GM12874 (cell line): ENCODE measurements around the gene TMBIM6.

Experiments
- TF ChIP-seq, protein P1 (sequence below): IDR thresholded peaks from 2 replicates; pipeline ENCODE4 v1.5.1; 2011; ENCODE audit warnings: low read depth, mild to moderate bottlenecking, control low read depth, low read length, moderate library complexity; ENCODE audit not compliant: insufficient read depth

The TMBIM6 gene

DNA sequence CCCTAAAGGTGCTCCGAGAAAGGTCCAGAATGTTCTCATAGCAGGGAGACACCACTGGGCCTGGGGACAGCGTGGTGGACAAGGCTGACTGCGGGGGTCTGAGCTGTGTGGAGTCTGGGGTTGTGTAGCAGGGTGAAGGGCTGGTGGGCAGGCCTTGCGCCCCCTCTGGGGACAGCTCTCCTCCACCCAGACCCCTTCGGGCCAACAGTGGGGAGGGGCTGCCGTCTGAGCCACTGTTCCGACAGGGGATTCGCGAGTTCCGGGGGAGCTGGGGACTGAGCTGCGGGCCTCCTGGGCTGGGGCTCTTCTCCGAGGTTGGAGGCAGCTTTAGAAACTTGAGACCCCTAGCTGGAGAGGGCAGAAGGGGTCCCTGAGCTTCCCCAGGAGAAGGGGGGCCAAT is 54.8 kb downstream of the TMBIM6 start:
- TF ChIP-seq, protein P1, sequence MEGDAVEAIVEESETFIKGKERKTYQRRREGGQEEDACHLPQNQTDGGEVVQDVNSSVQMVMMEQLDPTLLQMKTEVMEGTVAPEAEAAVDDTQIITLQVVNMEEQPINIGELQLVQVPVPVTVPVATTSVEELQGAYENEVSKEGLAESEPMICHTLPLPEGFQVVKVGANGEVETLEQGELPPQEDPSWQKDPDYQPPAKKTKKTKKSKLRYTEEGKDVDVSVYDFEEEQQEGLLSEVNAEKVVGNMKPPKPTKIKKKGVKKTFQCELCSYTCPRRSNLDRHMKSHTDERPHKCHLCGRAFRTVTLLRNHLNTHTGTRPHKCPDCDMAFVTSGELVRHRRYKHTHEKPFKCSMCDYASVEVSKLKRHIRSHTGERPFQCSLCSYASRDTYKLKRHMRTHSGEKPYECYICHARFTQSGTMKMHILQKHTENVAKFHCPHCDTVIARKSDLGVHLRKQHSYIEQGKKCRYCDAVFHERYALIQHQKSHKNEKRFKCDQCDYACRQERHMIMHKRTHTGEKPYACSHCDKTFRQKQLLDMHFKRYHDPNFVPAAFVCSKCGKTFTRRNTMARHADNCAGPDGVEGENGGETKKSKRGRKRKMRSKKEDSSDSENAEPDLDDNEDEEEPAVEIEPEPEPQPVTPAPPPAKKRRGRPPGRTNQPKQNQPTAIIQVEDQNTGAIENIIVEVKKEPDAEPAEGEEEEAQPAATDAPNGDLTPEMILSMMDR: no peak

DNA sequence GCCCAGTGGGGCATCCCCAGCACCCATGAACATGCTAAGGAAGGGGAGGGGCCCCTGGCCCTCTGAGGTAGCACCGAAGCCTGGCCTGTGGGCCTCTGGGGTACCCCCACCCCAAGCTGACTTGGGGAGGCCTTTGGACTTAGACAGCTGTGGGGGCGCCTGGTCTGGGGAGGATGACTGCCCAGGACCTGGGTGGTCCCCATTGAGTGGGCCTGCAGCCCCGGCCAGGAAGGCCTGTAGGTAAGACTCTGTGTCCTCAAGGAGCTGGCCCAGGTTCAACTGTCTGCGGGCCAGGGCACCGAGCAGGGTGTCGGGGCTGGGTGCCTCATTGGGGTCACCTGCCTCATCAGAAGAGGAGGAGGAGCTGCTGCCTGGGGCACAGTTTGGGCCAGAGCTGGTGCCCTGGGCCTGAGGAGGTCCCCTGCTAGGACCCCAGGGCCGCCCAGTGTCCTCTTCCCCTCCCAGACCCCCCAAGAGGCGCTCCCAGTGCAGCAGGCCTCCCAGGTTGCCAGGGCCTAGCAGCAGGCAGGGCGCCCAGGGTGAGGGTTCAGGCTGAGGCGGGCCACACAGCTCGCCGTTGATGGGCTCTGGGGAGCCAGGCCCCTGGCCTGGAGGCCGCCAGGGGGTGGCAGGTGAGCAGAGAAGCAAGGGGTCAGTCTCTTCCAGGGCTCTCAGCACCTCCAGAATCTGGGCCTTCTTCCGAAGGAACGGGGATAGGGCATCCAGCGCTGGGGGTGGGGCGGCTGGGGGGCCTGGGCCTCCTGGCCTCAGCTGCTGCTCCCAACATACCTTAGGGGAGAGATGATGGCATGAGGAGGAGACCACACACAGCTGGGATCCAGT is 55.5 kb downstream of the TMBIM6 start:
- TF ChIP-seq, protein P1: no peak

DNA sequence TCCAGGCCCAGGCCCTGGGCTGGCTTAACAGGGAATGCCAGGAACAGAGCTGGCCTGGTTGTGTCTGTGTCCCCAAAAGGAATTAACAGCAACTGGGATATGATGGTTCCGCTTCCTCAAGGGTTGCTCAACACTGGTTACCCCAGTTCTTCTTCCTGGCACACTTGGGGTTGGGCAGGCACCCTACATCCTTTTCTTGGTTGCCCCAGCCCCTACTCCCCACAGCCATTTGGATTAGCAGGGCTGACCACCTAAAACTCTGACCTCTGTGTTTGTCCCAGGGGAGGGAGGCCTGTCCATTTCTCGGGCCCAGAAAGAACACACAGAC is 56.1 kb downstream of the TMBIM6 start:
- TF ChIP-seq, protein P1: no peak

DNA sequence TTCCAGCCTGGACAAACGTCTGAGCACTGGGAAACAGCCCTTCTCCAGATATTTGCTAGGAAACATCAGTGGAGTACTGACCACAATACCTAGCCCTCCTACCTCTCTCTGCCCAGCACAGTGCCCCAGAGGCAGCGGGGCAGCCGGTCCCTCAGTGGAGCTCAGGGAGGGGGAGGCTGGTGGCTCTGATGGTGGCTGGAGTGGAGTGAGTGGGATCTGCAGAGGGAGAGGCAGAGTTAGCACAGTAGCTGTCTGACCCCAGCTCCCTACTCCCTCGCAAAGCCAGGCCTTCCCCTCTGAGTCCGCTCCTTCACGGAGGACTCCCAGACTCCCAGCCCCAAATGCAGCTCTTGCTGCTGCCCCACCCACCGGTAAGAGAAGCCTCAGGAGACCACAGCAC is 56.9 kb downstream of the TMBIM6 start:
- TF ChIP-seq, protein P1: no peak

DNA sequence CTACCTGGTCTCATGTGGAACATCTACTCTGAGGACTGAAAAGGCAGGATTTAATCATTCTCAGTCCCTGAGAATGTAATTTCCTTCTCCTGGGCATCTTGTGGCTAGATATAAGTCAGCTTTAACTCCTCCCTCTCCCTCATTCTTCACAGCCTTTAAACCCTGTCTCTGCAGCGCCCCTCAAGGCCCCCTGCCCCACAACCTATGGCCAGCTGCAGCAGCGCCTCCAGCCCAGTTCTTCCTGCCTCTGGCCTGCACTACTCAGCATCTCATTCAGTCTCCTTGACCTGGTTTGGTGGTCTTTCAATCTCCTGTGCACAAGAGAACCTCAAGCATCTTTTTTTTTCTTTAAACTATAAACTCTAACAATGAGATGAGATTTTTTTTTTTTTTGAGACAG is 57.6 kb downstream of the TMBIM6 start:
- TF ChIP-seq, protein P1: no peak

DNA sequence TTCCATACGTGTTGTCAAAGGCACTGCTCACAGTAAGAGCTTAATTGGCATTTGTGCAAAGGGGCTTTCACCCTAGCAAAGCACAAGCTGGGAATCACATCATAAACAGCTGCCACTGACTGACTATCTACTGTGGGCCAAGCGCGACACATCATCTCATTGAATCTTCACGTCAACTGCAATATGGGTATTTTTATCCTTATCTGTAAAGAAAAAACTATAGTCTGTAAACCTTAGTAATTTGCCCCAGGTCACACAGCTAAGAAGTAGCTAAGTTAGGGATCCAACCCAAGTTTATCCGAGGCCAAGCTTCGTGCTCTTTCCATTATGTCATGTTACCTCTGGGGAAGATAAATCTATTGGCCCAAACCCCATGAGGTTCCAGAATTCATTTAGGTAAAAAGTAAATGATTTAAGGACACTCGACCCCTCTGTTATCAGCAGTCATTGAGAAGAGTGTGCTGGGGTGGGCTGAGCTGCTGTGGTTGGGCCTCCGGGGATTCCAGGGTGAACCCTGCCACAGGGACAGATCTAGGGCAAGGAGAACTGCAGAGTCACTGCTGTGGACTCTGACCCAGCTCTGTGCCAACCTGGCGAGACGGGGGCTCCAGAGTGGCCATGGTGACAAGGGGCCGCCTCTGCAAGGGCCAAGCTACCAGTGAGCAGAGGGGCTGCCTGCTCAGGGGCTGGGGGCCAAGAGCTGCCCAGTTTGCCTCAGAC is 59.2 kb downstream of the TMBIM6 start:
- TF ChIP-seq, protein P1: no peak

DNA sequence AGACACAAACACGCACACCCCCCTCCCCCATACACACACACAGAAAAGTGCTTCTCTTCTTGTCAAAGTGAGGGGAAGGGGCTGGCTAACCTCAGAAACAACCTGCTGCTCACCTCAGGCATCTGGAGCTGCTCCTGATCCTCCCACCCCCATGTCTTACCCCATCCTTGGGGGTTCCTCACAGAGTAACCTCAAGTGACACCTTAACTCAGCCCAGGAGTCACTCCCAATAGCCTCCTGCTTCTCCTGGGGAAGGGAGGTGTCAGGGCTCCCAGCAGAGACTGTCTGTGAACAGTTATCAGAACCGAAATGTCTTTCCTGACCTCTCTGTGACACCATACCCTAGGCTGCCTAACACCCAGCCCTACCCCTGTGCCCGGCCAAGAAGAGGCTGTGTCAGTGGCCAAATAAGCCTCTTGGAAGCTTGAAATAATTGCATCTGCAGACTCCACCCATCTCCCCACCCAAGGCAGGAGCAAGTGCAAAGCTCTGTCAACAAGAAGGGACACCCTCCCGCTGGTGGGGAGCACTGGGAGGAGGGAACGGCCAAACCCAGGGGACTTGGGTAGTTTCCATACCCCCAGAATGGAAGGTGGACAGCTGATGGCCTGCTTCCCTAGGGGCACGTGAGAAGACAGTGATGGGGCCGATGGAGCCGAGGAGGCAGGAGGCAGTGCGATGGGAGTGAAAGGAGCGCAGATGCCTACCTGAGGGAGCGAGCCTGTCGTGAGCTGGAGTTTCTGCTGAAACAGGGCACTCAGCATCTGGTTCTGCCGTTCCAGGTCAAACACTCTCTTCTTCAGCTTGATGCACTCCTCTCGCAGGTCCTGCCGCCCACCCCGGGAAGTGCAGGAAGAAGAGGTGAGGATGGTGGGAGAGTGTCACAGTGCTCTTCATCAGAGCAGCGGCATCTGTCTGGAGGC is 60.0 kb downstream of the TMBIM6 start:
- TF ChIP-seq, protein P1: no peak
